Hematopoietic multipotent progenitor cell treated with erythropoietin and hydrocortisone succinate and interleukin-3 and kit ligand, for 17 days (in vitro differentiated cells): ENCODE results near the gene BAG5.
"Not testable (repeated sequence)": the region's sequence is repeated elsewhere in the genome, so short reads cannot be mapped to it uniquely, and the experiment has no call there.

Experiments used
- DNase-seq: peaks from one replicate; pipeline ENCODE4 v3.0.0-alpha.2; 2015; ENCODE audit warnings: low spot score

BAG5 gene, protein sequence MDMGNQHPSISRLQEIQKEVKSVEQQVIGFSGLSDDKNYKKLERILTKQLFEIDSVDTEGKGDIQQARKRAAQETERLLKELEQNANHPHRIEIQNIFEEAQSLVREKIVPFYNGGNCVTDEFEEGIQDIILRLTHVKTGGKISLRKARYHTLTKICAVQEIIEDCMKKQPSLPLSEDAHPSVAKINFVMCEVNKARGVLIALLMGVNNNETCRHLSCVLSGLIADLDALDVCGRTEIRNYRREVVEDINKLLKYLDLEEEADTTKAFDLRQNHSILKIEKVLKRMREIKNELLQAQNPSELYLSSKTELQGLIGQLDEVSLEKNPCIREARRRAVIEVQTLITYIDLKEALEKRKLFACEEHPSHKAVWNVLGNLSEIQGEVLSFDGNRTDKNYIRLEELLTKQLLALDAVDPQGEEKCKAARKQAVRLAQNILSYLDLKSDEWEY

DNA sequence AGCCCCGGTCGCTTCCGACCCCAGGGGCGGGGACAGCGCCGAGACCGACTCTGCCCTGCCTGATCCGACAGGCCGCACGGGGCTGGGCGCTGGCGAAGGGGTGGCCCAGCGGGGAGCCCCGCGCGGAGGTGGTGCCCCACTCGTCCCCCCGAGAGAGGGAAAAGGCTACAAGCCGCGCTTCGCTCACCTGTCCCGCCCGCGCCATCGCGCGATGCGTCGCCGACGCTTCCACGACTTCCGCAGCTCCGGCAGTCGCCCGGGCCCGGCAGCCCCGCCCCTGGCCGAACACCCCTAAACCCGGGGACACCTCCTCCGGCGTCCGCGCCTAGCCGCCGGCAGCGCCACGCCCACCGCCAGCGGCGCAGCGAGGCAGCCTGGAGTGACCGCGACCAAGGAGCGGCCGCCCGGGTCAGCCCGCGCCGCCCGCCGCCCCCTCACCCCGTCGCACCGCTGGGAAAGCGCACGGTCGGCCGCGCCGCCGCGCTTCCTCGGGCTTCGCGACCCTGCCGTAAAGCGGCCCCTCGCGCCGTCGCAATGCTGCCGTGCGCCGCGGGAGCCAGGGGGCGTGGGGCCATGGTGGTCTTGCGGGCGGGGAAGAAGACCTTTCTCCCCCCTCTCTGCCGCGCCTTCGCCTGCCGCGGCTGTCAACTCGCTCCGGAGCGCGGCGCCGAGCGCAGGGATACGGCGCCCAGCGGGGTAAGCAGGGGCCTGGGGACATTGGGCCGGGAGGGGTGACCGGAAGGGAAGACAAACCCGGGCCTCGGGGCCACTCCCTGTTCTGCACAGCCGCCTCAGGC, at the start of gene BAG5, which contains the start of gene COA8:
Gene BAG5, minus strand, starts transcription at position 229 of the 797 bp plus-strand sequence. CDS start 1,493 bp downstream, outside the sequence.
Gene COA8, plus strand, starts transcription at position 532 of the 797 bp plus-strand sequence. Its CDS starts 42 bp downstream, at position 574.
- DNase-seq, result peak; percentile 81

DNA sequence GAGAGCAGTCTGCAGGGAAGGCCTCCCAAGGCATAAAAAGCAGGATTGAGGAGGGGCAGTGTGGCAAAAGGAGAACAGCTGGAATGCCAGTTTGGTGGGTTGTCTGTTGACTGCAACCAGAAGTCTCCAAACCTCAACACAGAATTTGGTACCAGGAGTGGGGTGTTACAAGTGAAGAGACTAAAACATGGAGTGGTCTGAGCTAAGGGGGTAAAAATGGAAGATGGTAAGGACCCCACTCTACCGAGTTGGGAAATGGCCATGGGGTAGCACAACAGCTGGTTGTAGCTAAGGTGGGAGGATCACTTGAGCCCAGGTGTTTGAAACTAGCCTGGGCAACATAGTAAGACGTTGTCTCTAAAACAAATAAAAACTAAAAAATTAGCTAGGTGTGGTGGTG, 48.8 kb upstream of the BAG5 start:
- no peak for DNase-seq

DNA sequence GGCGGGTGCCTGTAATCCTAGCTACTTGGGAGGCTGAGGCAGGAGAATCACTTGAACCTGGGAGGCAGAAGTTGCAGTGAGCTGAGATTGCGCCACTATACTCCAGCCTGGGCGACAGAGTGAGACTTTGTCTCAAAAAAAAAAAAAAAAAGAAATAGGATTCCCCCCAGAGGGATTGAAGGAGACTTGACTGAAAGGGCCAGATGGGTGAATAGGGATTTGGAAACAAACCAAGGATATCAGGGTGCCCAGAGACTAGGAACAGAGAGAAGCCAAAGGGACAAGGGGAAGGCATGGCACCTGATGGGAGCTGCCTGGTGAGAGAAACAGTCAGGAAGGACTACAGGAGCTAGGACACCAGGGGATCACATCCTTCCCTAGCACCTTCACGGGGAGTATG, 46.6 kb upstream of the BAG5 start:
- DNase-seq, result not testable (repeated sequence)

DNA sequence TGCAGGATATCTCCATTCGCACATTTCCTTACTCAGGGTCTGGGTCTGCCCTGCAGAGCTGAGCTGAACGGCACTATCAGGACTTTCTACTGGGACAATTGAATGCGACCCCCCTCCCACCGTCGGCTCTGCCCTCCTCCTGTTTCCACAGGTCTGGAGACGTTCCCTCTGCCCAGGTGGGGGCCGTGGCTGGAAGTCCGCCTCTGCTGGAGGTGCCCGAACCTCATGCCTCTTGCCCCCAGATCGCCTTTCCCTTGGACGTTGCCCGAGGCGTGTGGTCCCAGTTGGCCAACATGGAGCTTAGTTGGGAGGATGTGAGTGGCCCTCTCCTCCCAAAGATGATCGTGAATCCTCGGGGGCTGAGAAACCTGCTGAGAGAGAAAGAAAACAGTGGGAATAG, 45.4 kb upstream of the BAG5 start:
- no peak for DNase-seq

DNA sequence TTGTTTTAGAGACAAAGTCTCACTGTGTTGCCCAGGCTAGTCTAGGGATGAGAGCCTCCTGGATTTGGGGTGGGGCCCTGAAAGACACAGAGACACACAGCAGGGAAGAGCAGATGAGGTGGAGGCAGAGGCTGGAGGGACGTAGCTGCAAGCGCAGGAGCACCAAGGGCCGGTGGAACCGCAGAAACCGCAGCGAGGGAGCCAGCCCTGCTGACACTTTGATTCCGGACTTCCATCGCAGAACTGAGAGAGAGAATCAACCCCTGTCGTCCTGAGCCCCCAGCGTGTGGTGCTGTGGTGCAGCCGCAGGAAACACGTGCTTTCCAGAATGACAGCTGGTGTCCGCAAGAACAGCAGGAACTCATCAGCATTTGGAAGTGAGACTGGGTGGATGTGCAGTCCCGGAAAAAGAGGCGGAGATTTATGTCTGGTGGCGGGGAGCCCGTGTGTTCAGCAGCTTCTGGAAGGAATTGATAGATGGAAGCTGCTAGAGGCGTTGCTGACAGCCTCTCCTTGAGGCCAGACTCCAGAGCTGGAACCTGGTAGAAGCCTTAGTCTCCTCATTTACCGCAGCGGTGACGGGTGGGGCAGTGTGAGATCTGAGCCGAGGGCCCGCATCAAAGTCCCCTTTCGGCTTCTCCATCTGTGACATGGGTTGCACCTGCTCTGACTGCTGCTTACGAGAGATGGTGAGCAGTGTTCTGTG, 44.7 kb upstream of the BAG5 start:
- peak; percentile 20 for DNase-seq

DNA sequence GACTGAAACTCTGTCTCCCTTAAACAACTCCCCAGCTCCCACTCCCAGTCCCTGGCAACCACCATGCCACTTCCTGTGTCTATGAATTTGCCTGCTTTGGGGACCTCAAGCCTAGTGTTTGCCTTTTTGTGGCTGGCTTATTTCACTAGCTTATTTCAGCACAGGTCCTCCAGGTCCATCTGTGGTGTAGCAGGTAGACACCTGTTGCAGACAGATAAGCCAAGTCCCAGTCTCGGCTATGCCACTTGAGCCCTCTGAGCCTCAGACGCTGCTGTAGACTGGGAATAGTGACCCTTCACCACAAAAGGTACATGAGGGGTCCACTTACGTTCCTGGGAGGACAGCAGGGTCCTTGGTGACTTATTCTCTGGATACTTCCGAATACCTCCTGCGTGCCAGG, 42.2 kb upstream of the BAG5 start:
- no peak for DNase-seq

DNA sequence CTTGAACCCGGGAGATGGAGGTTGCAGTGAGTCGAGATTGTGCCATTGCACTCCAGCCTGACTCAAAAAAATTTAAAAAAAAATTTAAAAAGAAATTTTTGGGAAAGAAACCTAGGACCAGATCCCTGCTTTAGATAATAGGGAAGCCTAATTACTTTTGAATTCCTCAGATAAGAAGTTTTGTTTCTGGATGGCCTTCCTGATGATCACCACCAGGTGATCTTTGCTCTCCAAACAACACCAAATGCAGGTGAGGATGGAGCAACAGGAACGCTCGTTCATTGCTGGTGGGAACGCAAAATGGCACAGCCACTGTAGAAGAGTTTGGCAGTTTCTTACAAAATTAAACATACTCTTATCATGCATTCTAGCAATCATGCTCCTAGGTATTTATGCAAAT, 38.0 kb upstream of the BAG5 start:
- no peak for DNase-seq

DNA sequence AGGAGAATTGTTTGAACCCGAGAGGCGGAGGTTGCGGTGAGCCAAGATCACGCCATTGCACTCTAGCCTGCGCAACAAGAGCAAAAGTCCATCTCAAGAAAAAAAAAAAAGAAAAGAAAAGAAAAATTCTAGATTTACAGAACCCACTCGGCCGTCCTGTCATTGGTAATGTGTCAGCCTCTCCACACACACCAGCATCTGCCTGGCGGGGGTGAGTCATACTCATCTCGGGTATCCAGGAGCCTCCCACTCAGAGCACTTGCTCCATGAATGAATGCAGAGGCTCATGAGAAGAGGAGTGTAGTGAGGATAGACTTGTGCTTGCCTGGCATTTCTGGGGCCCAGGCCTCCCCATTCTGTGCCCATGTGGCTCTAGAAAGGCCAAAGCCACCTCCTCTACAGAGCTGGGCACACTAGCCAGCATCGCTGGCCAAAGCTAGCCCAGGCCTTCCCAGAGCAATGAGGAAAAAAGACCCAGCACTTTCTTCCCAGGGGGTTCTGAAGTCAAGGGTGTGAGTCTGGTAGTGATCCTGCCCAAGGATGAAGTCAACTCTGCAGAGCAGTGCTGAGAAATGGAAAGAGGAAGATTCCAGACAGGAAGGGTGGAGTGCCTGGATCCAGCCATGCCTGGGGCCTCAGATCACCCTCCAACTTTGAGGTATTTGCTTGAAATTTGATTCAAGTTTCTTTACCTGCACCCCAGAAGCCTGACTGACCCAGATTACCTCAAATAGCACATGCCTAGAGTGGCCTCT, 35.3 kb upstream of the BAG5 start:
- no peak for DNase-seq

DNA sequence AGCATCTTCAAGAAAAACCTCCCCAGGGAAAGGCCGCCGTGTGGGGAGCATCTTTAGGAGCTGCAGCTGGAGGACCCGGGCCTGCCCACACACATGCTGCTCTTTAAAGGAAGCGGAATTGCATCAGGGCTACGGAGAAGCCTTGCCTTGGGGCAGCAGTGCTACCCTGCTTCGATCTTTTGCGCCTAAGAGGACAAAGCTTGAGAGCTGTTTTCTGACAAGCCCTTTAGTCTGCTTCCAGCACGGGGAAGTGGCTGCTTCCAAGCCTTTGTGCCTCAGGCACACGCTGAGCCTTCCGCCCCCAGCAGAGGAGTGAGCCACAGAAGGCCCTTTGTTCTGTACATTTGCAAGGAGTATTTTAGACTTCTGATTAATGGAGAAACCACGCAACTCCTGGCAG, 31.8 kb upstream of the BAG5 start:
- no peak for DNase-seq

DNA sequence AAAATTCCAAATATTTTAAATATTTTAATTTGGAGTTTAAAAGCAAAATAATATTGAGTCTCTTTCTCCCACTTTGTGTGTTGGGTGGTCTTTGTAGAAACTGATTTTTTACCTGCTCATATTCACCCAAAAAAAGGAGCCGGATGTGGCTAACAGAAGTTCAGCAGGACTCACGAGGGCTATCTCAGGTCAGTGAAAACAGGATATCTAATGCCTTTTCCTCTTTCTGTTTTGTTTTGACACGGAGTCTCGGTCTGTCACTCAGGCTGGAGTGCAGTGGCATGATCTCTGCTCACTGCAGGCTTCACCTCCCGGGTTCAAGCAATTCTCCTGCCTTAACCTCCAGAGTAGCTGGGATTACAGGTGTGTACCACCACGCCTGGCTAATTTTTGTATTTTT, 31.1 kb upstream of the BAG5 start:
- DNase-seq, result no peak

DNA sequence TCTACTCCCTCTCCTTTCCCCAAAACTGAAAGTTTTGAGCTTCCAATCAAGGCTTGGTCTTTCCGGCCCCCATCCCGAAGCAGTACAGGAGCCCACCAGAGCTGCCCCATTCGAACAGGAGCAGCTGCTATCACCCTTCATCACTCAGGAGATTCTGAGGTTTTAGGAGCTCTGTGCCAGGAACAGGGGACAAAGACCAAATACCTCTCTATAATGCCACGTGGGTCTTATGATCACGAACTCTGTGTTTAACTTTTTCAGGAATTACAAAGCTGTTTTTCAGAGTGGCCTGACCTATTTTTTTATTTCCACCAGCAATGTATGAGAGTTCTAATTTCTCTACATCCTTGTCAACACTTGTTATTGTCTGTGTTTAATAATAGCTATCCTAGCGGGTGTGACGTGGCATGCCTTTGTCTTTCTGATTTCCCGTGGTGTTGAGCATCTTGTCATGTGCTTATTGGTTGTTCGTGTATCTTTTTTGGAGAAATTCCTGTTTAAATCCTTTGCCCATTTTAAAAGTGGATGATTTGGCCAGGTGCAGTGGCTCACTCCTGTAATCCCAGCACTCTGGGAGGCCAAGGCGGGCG, 22.0 kb upstream of the BAG5 start:
- no peak for DNase-seq

DNA sequence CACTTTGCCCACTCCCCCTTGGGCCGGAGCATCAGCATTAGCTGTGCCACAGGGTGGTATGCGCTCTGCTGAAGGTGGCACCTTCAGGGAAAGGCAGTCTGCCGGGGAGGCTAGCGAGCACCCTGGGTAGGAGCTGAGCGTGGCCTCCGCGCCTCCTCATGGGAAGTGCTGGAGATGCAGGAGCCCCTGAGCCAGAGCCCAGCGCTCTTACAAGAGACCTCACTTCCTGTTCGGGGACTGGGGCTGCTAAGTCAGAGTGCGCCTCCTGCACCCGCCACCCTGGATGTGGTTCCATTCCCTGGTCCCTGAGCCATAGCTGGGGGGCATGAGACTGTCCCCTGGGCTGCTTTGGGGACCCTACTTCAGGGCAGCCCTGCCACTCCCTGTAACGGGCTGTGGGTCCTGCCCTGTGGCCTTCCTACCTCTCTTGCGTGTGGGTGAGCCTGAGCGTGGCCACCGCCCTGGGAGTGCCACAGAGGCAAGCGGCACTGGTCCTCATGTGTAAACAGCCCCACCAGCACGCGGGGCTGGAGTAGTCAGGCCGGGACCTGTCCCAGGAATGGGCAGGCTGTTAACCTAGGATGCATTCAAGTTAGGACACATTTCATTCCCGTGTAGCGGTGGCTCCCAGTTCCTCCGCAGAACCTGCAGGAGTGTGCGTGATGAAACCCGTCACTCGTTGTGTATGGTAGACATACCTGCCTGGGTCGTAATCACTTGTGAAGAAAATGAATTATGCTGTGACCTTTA, 19.7 kb upstream of the BAG5 start:
- no peak for DNase-seq

DNA sequence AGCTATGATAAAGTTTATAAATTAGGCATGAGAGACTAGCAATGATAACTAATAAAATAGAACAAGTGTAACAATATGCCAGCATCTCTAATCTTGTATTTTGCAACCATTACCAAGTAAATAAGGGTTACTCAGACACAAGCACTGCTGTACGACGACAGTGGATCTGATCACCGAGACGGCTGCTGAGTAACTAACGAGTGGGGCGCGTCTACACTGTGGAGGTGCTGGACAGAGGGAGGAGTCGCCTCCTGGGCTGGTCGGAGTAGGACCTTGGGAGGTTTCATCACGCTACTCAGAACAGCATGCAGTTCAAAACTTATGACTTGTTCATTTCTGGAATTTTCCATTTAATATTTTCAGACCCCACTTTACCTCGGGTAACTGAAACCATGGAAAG, 18.7 kb upstream of the BAG5 start:
- DNase-seq, result no peak

DNA sequence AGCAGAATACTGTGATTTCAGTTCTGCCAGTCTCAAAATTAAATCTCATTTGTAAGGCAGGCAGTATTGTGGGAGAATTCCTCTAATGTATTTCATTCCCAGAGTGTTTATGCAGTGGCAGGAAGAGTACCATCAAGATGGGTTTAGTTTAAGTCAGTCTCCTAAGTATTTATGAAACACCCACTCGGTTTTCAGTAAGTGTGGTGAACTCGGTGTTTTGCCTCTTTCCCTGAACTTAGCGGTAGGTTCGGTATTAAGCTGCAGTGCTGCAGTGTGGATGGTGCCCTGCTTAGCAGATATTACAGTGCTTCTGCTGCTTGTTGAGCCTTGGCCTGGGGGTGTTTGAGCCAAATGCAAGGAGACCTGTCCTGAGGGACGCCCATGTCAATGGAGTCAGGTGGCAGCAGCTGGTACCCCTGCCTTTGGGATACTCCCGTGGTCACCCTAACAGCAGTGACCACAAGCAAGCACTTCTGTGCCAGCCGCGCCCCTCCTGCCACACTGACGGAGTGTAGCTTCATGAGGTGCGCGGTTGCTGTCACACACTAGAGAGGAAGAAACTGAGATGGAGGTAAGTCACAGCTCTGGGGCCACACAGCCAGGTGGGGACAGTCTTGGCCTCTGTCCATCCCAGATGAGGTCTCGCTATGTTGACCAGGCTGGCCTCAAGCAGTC, 16.1 kb upstream of the BAG5 start:
- no peak for DNase-seq

DNA sequence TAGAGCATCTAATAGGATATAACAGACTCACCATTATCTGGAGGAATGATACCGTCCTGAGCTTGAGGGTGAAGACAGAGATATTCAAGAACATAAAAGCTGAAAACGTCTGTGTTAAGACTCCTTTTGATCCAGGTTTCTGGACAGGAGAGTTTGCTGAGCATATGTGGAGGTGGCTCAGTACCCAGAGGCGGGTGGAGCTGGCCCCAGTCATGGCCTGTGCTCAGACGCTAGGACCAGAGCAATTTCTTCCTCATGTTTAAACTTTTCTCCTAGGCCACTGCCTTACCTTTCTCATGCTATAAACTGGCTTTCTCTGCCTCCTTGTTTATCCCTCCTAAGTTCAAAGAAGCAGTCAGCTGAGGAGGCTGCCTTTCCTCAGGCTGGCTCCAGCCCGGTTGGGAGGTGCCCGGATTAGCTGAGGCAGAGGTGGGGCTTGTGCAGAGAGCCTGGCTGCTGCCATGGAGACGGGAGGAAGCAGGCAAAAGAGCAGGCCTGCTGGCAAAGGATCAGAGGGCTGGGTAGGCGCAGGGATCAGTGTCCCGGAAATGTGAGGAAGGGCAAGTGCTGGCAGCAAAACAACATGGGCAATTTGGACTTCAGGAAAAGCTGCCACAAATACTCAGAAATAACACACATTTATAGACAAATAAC, 14.0 kb upstream of the BAG5 start:
- no peak for DNase-seq

DNA sequence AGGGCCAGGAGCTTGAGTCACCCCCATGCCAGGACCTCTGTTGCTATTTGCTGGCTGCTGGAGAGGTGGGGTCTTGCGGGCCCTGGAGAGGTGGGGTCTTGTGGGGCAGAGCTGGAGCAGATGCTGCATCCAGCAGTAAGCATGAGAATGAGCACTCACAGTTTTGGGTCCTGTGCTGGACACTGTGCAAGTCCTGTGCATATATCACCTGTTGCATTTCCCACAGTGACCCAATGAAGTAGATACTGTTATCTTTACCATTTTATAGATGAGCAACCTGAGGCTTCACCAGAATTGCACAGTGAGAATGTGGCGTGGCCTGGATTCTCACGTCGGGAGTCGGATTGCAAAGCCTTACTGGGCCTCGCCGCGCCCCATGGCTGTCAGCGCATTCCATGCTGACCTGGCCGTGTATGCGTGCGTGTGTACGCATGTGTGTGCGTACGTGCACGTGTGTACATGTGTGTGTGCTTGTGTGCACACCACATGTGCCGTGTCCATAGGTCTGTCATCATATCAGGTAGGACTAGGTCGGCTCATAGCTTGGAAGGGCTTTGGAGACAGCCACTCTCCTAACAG, 12.3 kb upstream of the BAG5 start:
- DNase-seq, result no peak

DNA sequence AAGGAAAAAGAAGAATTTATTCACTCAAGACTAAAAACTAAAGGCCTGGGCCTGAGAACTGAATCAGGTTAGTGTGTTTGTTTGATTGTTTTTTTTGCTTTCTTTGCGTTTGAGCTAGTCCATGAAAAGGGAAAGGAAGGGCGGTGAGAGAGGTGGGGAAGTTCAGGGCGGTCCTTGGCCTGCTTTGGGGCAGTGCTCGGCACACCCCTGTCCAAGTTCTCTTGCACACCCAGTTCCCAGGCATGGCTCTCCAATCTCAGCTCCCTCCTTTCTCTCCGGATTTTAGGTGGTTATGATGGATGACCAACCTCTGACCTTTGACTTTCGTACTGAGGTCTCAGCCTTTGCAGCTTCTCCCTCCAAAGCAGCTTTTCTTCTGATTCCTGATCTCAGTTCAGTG, 11.6 kb upstream of the BAG5 start:
- no peak for DNase-seq

DNA sequence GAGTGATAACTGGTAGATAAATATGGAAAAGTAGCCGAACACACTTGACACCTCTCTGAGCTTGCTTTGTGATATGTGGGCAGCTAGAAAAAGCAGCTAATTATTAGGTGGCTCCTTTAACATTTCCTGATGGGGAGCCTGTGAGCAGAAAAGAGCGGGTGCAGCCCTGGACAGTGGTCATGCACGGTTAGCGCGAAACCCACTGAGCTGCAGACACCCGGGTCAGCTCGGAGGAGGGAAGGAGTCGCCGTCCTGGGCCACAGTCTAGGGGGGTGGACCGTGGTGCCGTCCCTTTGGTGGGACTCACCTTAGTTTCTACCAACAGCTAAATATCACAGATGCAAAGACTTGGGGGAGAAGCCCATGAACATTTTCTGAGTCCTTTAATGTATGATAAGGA, 7.0 kb upstream of the BAG5 start:
- DNase-seq, result no peak

DNA sequence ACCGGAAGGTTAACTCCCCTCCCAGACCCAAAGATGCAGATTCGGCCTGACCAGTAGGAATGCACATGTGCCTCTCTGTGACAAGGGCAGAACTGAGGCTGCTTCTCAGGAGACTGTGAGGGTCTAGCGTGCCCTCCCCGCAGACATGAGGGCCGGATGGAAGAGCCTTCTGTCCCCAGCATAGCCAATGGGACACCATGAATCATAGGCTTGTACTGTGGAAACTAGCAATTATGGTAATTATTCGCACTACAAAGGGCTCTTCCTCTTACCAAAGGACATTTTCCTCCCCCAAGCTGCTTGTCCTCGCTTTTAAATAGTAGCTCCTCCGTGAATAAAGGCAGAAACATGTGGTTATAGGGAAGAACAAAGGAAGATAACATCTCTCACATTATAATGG, 6.5 kb upstream of the BAG5 start:
- DNase-seq, result no peak
